Measurements from ENCODE around the gene CASS4.

GRCh38 chr20:56393653-56394052 is 18.4 kb upstream of the CASS4 start:
- TF ChIP-seq MAX (IDR thresholded peaks at IDR 0.05; ENCODE audit: insufficient read depth, insufficient read length) (no peak), POLR2AphosphoS5 (IDR thresholded peaks at IDR 0.05; ENCODE audit: insufficient read depth, low read depth, low read length) (no peak)
- TF ChIP-seq, protein P1, sequence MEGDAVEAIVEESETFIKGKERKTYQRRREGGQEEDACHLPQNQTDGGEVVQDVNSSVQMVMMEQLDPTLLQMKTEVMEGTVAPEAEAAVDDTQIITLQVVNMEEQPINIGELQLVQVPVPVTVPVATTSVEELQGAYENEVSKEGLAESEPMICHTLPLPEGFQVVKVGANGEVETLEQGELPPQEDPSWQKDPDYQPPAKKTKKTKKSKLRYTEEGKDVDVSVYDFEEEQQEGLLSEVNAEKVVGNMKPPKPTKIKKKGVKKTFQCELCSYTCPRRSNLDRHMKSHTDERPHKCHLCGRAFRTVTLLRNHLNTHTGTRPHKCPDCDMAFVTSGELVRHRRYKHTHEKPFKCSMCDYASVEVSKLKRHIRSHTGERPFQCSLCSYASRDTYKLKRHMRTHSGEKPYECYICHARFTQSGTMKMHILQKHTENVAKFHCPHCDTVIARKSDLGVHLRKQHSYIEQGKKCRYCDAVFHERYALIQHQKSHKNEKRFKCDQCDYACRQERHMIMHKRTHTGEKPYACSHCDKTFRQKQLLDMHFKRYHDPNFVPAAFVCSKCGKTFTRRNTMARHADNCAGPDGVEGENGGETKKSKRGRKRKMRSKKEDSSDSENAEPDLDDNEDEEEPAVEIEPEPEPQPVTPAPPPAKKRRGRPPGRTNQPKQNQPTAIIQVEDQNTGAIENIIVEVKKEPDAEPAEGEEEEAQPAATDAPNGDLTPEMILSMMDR (IDR thresholded peaks at IDR 0.05; ENCODE audit: extremely low read depth in 1 of 2, insufficient read depth in 1 of 2, low read depth in 1 of 2, low read length in 2 of 2): no peak
